Left ventricle myocardium inferior (tissue), 1 donor: ENCODE measurements around the gene CDC42BPB. TPM values are rescaled to one million over a fixed set of nuclear protein-coding genes. Genes with fewer than 3 reads are reported as not detected.

Experiments used
- DNase-seq: peaks from one replicate; pipeline ENCODE4 v3.0.0-alpha.2; 2020
- H3K27ac ChIP-seq: fragments of 200-600 bp; replicated peaks from 2 replicates; pipeline ENCODE4 v1.8.0; 2021
- H3K27me3 ChIP-seq: fragments of 200-600 bp; 2 replicates; pipeline ENCODE4 v1.8.0; 2021; ENCODE audit warnings: low read depth
- H3K36me3 ChIP-seq: fragments of 200-600 bp; 2 replicates; pipeline ENCODE4 v1.8.0; 2021
- H3K4me1 ChIP-seq: fragments of 200-600 bp; 2 replicates; pipeline ENCODE4 v1.8.0; 2021
- H3K4me3 ChIP-seq: fragments of 200-600 bp; 2 replicates; pipeline ENCODE4 v1.8.0; 2021; ENCODE audit warnings: mild to moderate bottlenecking, moderate library complexity
- H3K9me3 ChIP-seq: fragments of 200-600 bp; replicated peaks from 2 replicates; pipeline ENCODE4 v1.8.0; 2021
- intact Hi-C: fragments of 100-400 bp; cut with micrococcal nuclease; formaldehyde crosslinking; loops from one replicate; pipeline ENCODE4 v1.11.0; 2022
- total RNA-seq: library from RNA; stranded (reverse); fragmentation: NEBNext Ultra II Directional; extraction: Animal tissue kit (Norgen Biotek cat#: 25700); gene quantifications from one replicate; pipeline ENCODE4 v1.2.1, GENCODE V29; 2021
- TF ChIP-seq, protein P1 (sequence below): fragments of 200-600 bp; IDR thresholded peaks from 2 replicates; pipeline ENCODE4 v1.8.0; 2021; ENCODE audit warnings: antibody characterized with exemption, mild to moderate bottlenecking, borderline replicate concordance
- donor health status: DM: no; HTN: yes; CAD: no; lungs with severe emphysema.

Gene CDC42BPB
- total RNA-seq, 1 donor from 2014 or later = 67.1 TPM

GRCh38 chr14:102971836-102972606 is 85.3 kb downstream of the CDC42BPB start:
- Histone ChIP-seq H3K9me3 (no peaks in the 10 kb centered on the region), H3K27me3 (no peaks in the 10 kb centered on the region), H3K27ac (no peak overlapping the region), H3K4me1 (no peaks in the 10 kb centered on the region), H3K4me3 (no peak overlapping the region), H3K36me3 (peaks cover 100% of the 10 kb centered on the region)
- DNase-seq = no peak
- TF ChIP-seq, protein P1, sequence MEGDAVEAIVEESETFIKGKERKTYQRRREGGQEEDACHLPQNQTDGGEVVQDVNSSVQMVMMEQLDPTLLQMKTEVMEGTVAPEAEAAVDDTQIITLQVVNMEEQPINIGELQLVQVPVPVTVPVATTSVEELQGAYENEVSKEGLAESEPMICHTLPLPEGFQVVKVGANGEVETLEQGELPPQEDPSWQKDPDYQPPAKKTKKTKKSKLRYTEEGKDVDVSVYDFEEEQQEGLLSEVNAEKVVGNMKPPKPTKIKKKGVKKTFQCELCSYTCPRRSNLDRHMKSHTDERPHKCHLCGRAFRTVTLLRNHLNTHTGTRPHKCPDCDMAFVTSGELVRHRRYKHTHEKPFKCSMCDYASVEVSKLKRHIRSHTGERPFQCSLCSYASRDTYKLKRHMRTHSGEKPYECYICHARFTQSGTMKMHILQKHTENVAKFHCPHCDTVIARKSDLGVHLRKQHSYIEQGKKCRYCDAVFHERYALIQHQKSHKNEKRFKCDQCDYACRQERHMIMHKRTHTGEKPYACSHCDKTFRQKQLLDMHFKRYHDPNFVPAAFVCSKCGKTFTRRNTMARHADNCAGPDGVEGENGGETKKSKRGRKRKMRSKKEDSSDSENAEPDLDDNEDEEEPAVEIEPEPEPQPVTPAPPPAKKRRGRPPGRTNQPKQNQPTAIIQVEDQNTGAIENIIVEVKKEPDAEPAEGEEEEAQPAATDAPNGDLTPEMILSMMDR = no peak
- intact Hi-C loops = no loop called here

GRCh38 chr14:102971314-102971713 is 86.0 kb downstream of the CDC42BPB start:
- DNase-seq = no peak
- Histone ChIP-seq H3K27ac (no peak overlapping the region), H3K4me3 (no peak overlapping the region), H3K4me1 (no peaks in the 10 kb centered on the region), H3K9me3 (no peaks in the 10 kb centered on the region), H3K27me3 (no peaks in the 10 kb centered on the region), H3K36me3 (peaks cover 100% of the 10 kb centered on the region)
- intact Hi-C loops = no loop called here
- TF ChIP-seq, protein P1 = no peak

- Histone ChIP-seq H3K4me3 (no peak overlapping the region), H3K9me3 (no peaks in the 10 kb centered on the region), H3K27ac (no peak overlapping the region), H3K27me3 (no peaks in the 10 kb centered on the region), H3K4me1 (no peaks in the 10 kb centered on the region), H3K36me3 (peaks cover 100% of the 10 kb centered on the region)
- intact Hi-C loops = no loop called here
- TF ChIP-seq, protein P1 = no peak
- DNase-seq = no peak
Measured at GRCh38 chr14:102970496-102970895, 86.9 kb downstream of the CDC42BPB start.

DNA sequence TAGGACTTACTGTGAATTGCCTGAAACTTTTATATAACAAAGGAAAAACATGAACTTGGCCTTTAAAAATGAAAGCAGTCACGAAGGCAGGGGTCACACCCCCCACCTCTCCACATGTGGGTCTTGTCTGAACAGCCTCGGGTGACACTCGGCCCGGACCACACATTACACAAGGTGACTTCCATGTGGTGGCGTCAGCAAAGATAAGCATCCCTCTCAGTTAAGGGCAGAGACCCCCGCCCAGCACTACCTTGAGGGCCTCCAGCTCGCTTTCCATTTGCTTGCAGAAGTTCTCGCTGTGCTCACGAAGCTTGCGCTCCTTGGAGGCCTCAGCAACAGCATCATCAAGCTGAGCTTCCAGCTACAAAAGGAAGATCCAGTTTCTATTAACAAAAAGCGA is 87.4 kb downstream of the CDC42BPB start:
- no peak for DNase-seq
- Histone ChIP-seq H3K27ac (no peak overlapping the region), H3K36me3 (peaks cover 100% of the 10 kb centered on the region), H3K9me3 (no peaks in the 10 kb centered on the region), H3K4me3 (no peak overlapping the region), H3K4me1 (no peaks in the 10 kb centered on the region), H3K27me3 (no peaks in the 10 kb centered on the region)
- TF ChIP-seq, protein P1 = no peak
- intact Hi-C loops = no loop called here

DNA sequence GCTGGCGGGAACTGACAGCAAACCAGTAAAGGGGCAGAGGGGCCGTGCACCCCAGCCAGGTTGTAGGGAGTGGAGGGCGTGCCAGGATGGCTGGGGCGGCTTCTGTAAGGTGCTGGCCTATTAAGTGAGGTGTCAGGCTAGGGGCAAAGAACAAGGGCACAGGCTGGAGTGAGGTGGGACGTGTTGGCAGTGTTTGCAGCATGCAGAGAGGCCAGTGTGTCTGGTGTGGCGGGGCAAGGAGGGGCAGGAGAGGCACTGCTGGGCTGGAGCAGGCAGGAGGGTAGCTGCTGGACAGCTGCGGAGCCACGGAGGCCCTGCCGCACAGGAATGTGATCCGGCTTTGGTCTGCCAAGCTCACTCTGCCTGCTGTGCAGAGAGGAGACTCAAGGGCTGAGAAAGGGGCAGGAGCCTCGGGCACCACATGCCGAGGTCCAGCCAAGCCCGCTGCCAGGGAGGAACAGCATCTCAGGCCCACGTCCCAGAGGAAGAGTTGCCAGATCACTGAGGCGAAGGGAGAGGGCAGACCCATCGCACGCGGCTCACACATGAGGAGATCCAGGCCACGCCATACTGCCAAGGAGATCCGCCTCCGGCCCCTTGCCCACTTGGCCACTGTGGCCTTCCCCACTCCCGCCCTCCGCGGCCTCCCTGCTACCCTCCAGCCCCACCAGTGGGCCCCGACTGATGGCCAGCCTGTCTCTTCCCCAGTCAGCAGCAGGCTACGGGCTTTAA is 88.1 kb downstream of the CDC42BPB start:
- TF ChIP-seq, protein P1 = no peak
- Histone ChIP-seq H3K4me1 (no peaks in the 10 kb centered on the region), H3K27me3 (no peaks in the 10 kb centered on the region), H3K36me3 (peaks cover 100% of the 10 kb centered on the region), H3K4me3 (no peak overlapping the region), H3K27ac (no peak overlapping the region), H3K9me3 (no peaks in the 10 kb centered on the region)
- no peak for DNase-seq
- intact Hi-C loops = no loop called here
